H1 (cell line): ENCODE data around the gene PROSER3. TPM values are rescaled to one million over a fixed set of nuclear protein-coding genes. Genes with fewer than 3 reads are reported as not detected.

Experiments
- BCL11A ChIP-seq, 2 experiments: IDR thresholded peaks; one replicate each; pipeline ENCODE4 v1.6.1; 2011; ENCODE audit warnings: low read depth in 2 of 2, low read length in 2 of 2, mild to moderate bottlenecking in 2 of 2
- MAFK ChIP-seq: IDR thresholded peaks from 2 replicates; pipeline ENCODE4 v1.6.1; 2012; ENCODE audit warnings: low read depth, mild to moderate bottlenecking, improper control_type of control experiment, low read length
- RFX5 ChIP-seq: IDR thresholded peaks from 2 replicates; pipeline ENCODE4 v1.6.1; 2011; ENCODE audit warnings: low read depth, low read length, improper control_type of control experiment, borderline replicate concordance
- SIX5 ChIP-seq: IDR thresholded peaks from 2 replicates; pipeline ENCODE4 v1.6.1; 2011; ENCODE audit warnings: mild to moderate bottlenecking, low read depth, low read length
- SUZ12 ChIP-seq: fragments of 200-600 bp; sonication (generic); IDR thresholded peaks from 2 replicates; pipeline ENCODE4 v1.6.1; 2012; ENCODE audit warnings: mild to moderate bottlenecking, inconsistent platforms, low read length, moderate library complexity, mixed read lengths
- polyA plus RNA-seq, 7 experiments: library from polyadenylated mRNA; depleted of rRNA in 3 of 7; stranded (reverse) in 5 of 7; unstranded in 2 of 7; fragments of >200 nt in 5 of 7; fragments of 200-250 nt in 2 of 7; gene quantifications; 1 replicate in 5 of 7; 2 replicates in 1 of 7; 4 replicates in 1 of 7; pipeline versions ENCODE4 v1.2.1 to v1.2.3, GENCODE V29; 2011 to 2013; ENCODE audit warnings: missing spikeins in 2 of 7, mixed read lengths in 2 of 7
- total RNA-seq: library from RNA; stranded (reverse); fragmentation: NEBNext Ultra II Directional; extraction: Animal tissue kit (Norgen Biotek cat#: 25700); gene quantifications from 2 replicates; pipeline ENCODE4 v1.2.1, GENCODE V29; 2021
- TF ChIP-seq, protein P1 (sequence below), 3 experiments: IDR thresholded peaks; 1 replicate in 2 of 3; 2 replicates in 1 of 3; pipeline versions ENCODE4 v1.5.1 to v1.6.1; 2011; ENCODE audit warnings: low read length in 3 of 3, mild to moderate bottlenecking in 3 of 3, inconsistent platforms in 2 of 3, low read depth in 1 of 3, moderate library complexity in 1 of 3; ENCODE audit not compliant: insufficient read depth in 1 of 3; ENCODE audit errors: control extremely low read depth in 1 of 3

PROSER3 gene
- total and polyA plus RNA-seq, 2 of the 8 experiments (the other 6 are each of a cell fraction or from before 2014, with no cell fraction given) = 17.8 to 28.9 TPM

GRCh38 chr19:35796645-35797542 lies 38.9 kb downstream of the PROSER3 start (continued):
- no peak for TF ChIP-seq SIX5
- no peak for TF ChIP-seq MAFK
- no peak for TF ChIP-seq BCL11A (IDR thresholded peaks at IDR 0.05; ENCODE audit: low read depth in 2 of 2, low read length in 2 of 2)
- TF ChIP-seq, protein P1, sequence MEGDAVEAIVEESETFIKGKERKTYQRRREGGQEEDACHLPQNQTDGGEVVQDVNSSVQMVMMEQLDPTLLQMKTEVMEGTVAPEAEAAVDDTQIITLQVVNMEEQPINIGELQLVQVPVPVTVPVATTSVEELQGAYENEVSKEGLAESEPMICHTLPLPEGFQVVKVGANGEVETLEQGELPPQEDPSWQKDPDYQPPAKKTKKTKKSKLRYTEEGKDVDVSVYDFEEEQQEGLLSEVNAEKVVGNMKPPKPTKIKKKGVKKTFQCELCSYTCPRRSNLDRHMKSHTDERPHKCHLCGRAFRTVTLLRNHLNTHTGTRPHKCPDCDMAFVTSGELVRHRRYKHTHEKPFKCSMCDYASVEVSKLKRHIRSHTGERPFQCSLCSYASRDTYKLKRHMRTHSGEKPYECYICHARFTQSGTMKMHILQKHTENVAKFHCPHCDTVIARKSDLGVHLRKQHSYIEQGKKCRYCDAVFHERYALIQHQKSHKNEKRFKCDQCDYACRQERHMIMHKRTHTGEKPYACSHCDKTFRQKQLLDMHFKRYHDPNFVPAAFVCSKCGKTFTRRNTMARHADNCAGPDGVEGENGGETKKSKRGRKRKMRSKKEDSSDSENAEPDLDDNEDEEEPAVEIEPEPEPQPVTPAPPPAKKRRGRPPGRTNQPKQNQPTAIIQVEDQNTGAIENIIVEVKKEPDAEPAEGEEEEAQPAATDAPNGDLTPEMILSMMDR (IDR thresholded peaks at IDR 0.05; ENCODE audit: control extremely low read depth in 1 of 3, insufficient read depth in 1 of 3, low read depth in 1 of 3, low read length in 3 of 3) = 0 out of 4 replicates have a peak, but pooled peaks of 1 of the 3 experiments have one; percentile 5
- TF ChIP-seq RFX5 = no peak
- TF ChIP-seq SUZ12 = peak; percentile 52; the same call in 1 of the 2 replicates
